GM19395 (cell line): ENCODE results near the gene VGLL2.

ENCODE experiments used
- ATAC-seq: cut with Tn5 transposase; IDR thresholded peaks from one replicate; pipeline ENCODE4 v1.9.1; 2021; ENCODE audit warnings: mild to moderate bottlenecking, moderate library complexity; ENCODE audit not compliant: unreplicated experiment

Gene VGLL2

DNA sequence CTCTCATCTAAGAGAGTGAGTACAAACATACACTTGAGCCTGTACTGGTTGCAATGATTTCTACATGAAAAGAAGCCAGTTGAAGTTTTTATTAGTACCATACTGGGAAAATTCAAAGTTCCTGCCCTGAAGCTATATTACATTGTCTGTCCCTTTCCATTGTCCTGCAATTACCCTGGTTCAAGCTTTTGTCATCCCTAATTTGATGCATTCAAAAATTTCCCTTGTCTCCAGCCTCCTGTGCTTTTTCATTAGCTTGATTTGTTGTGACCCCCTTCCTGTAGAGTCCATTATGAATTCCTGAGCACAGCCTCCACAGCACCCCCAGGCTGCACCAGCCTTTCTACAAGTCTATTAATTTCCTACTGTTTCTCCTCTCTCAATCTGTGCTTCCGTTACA, 46.4 kb downstream of the VGLL2 start:
- no peak for ATAC-seq

DNA sequence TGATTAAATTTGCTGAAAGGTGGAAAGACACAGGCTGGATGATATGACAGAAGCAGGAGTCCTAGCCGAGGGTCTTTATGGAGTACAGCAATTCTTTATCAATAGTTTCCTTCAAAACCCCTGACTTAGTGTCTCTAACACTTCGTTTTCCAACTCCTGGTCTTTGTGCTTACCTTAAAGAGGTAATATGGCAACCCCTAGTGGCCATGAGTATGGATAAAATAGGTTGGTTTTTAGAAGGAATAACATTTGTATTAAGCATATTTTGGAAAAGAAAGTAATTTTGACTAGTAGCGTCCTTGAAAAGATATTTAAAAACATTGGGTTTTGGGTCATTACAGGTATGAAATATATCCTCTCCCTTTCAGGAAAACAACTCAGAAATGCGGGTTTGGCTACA, 51.9 kb downstream of the VGLL2 start:
- no peak for ATAC-seq
